Measurements from ENCODE around the gene CCDC175.

The CCDC175 gene

GRCh38 chr14:59482541-59483331 lies 93.9 kb downstream of the CCDC175 start:
- DNase-seq (ENCODE audit: low read depth in 2 of 2), result no peak

- DNase-seq (ENCODE audit: low read depth in 2 of 2), result no peak
Observed at GRCh38 chr14:59481871-59482540, 94.6 kb downstream of the CCDC175 start.

GRCh38 chr14:59481407-59481806 lies 95.2 kb downstream of the CCDC175 start:
- no peak for DNase-seq (ENCODE audit: low read depth in 2 of 2)

GRCh38 chr14:59480166-59480565 lies 96.4 kb downstream of the CCDC175 start:
- no peak for DNase-seq (ENCODE audit: low read depth in 2 of 2)

- no peak for DNase-seq (ENCODE audit: low read depth in 2 of 2)
Observed at GRCh38 chr14:59478540-59478939, 98.1 kb downstream of the CCDC175 start.

GRCh38 chr14:59475709-59476108 lies 100.9 kb downstream of the CCDC175 start:
- DNase-seq (ENCODE audit: low read depth in 2 of 2), result no peak

- no peak for DNase-seq (ENCODE audit: low read depth in 2 of 2)
Observed at GRCh38 chr14:59474172-59474571, 102.4 kb downstream of the CCDC175 start.

GRCh38 chr14:59465316-59466135 lies 111.1 kb downstream of the CCDC175 start, which contains the start of gene GPR135:
Gene GPR135 (minus strand): TSS chr14:59465380. CDS start chr14:59465226, 154 bp downstream.
- peak; percentile 13 to 17 for DNase-seq (ENCODE audit: low read depth in 2 of 2)

GRCh38 chr14:59464486-59465315 lies 111.9 kb downstream of the CCDC175 start:
- DNase-seq (ENCODE audit: low read depth in 2 of 2), result peak; percentile 23 to 27

GRCh38 chr14:59463787-59464485 lies 112.7 kb downstream of the CCDC175 start:
- DNase-seq (ENCODE audit: low read depth in 2 of 2), result peak; percentile 24 to 28

GRCh38 chr14:59461891-59462290 lies 114.7 kb downstream of the CCDC175 start:
- DNase-seq (ENCODE audit: low read depth in 2 of 2), result no peak

- DNase-seq (ENCODE audit: low read depth in 2 of 2), result no peak
Observed at GRCh38 chr14:59460378-59460777, 116.2 kb downstream of the CCDC175 start.

- DNase-seq (ENCODE audit: low read depth in 2 of 2), result no peak
Observed at GRCh38 chr14:59458486-59458885, 118.1 kb downstream of the CCDC175 start.

GRCh38 chr14:59455411-59455810 lies 121.2 kb downstream of the CCDC175 start:
- DNase-seq (ENCODE audit: low read depth in 2 of 2), result no peak
